ENCODE results near the gene DCTPP1. TPM values are rescaled to one million over a fixed set of nuclear protein-coding genes. Genes with fewer than 3 reads are reported as not detected.
A peak's percentile ranks its signal among the peaks of the same experiment; 100 is the strongest.

DCTPP1 gene
- polyA plus RNA-seq, 1 of the 3 experiments (the other 2 are of a cell fraction) = 79.2 TPM

GRCh38 chr16:30399435-30400186 is 30.2 kb downstream of the DCTPP1 start:
- WGBS (ENCODE audit: low lambda C conversion rate) = 18% methylated on average over 11 of the region's 12 CpGs
- H3K27me3 ChIP-seq (ENCODE audit: insufficient read depth) = no peaks in the 10 kb centered on the region
- ChIA-PET POLR2A (interaction anchor here (0.5 to 1.6 kb wide), 5 partner anchors 10 to 1031 kb away, joined by 3 to 8 read pairs (median 4); partner anchors contain the start of genes SEPTIN1 and TBC1D10B), CTCF (interaction anchor here (3.7 kb wide), 1 partner anchor 10 kb away, joined by 38 read pairs; the partner anchor contains the start of gene ZNF771)
- peak overlapping the region; percentile 99; the same call in 1 of the 2 replicates for H2AFZ ChIP-seq (ENCODE audit: low read depth)
- peaks cover 5 to 18% of the 10 kb centered on the region in 2 experiments for H3K36me3 ChIP-seq (replicated peaks in 1 of 2; ENCODE audit: control insufficient read depth in 1 of 2, insufficient read depth in 2 of 2, low read length in 1 of 2)
- no peaks in the 10 kb centered on the region for H4K20me1 ChIP-seq (ENCODE audit: insufficient read depth)
- no peak for TF ChIP-seq GATA2 (CRISPR knock-in tag; IDR thresholded peaks at IDR 0.05)
- no peak for TF ChIP-seq PBX3 (IDR thresholded peaks at IDR 0.05)
- no peak for TF ChIP-seq ELF1 (IDR thresholded peaks at IDR 0.05)
- no peak for TF ChIP-seq EZH2phosphoT487 (IDR thresholded peaks at IDR 0.05; ENCODE audit: borderline replicate concordance, low read depth)
- no peak for TF ChIP-seq MEF2A (IDR thresholded peaks at IDR 0.05; ENCODE audit: borderline replicate concordance, low read depth)
- no peak for TF ChIP-seq RXRA (IDR thresholded peaks at IDR 0.05; ENCODE audit: borderline replicate concordance, low read depth)
- TF ChIP-seq, protein P1, sequence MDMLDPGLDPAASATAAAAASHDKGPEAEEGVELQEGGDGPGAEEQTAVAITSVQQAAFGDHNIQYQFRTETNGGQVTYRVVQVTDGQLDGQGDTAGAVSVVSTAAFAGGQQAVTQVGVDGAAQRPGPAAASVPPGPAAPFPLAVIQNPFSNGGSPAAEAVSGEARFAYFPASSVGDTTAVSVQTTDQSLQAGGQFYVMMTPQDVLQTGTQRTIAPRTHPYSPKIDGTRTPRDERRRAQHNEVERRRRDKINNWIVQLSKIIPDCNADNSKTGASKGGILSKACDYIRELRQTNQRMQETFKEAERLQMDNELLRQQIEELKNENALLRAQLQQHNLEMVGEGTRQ (IDR thresholded peaks at IDR 0.05; ENCODE audit: borderline replicate concordance, low read depth, low read length) = no peak
- TF ChIP-seq POLR2AphosphoS5 (IDR thresholded peaks at IDR 0.05; ENCODE audit: low read depth, low read length) = no peak
- TF ChIP-seq MXI1 (IDR thresholded peaks at IDR 0.05; ENCODE audit: low read depth, low read length) = no peak
- no peak for TF ChIP-seq NFIC (IDR thresholded peaks at IDR 0.05; ENCODE audit: borderline replicate concordance)
- TF ChIP-seq FOXM1 (IDR thresholded peaks at IDR 0.05; ENCODE audit: low read depth) = no peak
- TF ChIP-seq GABPA (IDR thresholded peaks at IDR 0.05; ENCODE audit: low read depth) = no peak
- no peak for TF ChIP-seq JUND (IDR thresholded peaks at IDR 0.05)
- no peak for TF ChIP-seq FOXJ3 (CRISPR knock-in tag; IDR thresholded peaks at IDR 0.05)
- TF ChIP-seq TEAD4 (IDR thresholded peaks at IDR 0.05; ENCODE audit: borderline replicate concordance, insufficient read depth) = no peak
- no peak for TF ChIP-seq TCF12 (IDR thresholded peaks at IDR 0.05)
- TF ChIP-seq FOSL2 (IDR thresholded peaks at IDR 0.05; ENCODE audit: borderline replicate concordance, low read depth) = no peak
- TF ChIP-seq SMC3 (IDR thresholded peaks at IDR 0.05; ENCODE audit: low read depth, low read length) = no peak
- TF ChIP-seq TAF1 (IDR thresholded peaks at IDR 0.05; ENCODE audit: borderline replicate concordance, low read depth, low read length) = no peak
- no peaks in the 10 kb centered on the region for H3K9me3 ChIP-seq
- peaks cover 7 to 14% of the 10 kb centered on the region in 2 experiments; a peak in 2 of 4 replicates for H3K4me1 ChIP-seq (ENCODE audit: control insufficient read depth in 1 of 2, insufficient read depth in 2 of 2, low read depth in 1 of 2, low read length in 1 of 2)
- H3K79me2 ChIP-seq (ENCODE audit: insufficient read depth) = peaks cover 25% of the 10 kb centered on the region
- DNase-seq = peak; percentile 60
- peaks cover 33% of the 10 kb centered on the region for H3F3A ChIP-seq (replicated peaks; ENCODE audit: insufficient read depth)
- peak overlapping the region; percentile 75 for H3K9ac ChIP-seq
- H3K4me2 ChIP-seq = peak overlapping the region; percentile 80
- H3K9me2 ChIP-seq = no peaks in the 10 kb centered on the region
- H3K27ac ChIP-seq (ENCODE audit: low read depth in 2 of 2, low read length in 1 of 2) = peak overlapping the region; percentile 89 to 97
- H3K4me3 ChIP-seq (ENCODE audit: low read depth in 2 of 2, low read length in 1 of 2) = peak overlapping the region; percentile 54 to 66
